ENCODE measurements around the gene TMEM62.

DNA sequence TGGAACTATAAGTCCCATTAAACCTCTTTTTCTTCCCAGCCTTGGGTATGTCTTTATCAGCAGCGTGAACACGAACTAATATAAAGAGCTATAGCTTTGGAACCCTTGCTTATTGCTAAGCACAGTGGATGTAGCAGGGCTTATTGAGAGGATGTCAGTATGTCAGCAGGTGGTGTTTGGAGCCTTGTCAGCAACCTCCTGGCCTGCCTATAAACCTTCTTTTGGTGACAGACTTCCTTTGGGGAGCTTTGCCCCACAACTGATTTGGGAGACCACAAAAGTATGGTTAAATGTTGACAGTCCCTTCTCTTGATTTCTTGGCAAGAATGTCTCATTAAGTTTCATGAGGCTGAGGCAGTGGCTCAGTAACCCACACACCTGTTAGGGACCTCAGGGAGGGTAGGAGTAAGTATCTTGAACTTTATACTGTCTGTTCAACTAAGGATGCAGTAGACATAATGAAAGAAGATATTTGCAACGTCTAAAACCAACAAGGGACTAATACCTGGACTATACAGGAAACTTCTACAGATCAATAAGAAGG, 66.6 kb downstream of the TMEM62 start:
- TF ChIP-seq CTCF (IDR thresholded peaks at IDR 0.05 in 8 of 11, conservative IDR thresholded peaks at IDR 0.05 in 3 of 11) (no peak), POLR2AphosphoS5 (IDR thresholded peaks at IDR 0.05) (no peak), POLR2A (IDR thresholded peaks at IDR 0.05) (no peak)

All from spleen (tissue), 7 donors.